ENCODE measurements around the gene INSYN1. TPM values are rescaled to one million over a fixed set of nuclear protein-coding genes. Genes with fewer than 3 reads are reported as not detected.

The INSYN1 gene
- total RNA-seq, 1 donor from 2014 or later, result 4.8 TPM

GRCh38 chr15:73700041-73700842, 52.9 kb downstream of the INSYN1 start:
- no peaks in the 10 kb centered on the region for H3K9me3 Mint-ChIP-seq (ENCODE audit: unreplicated experiment)
- peaks cover 56% of the 10 kb centered on the region for H3K4me1 Mint-ChIP-seq (ENCODE audit: unreplicated experiment)
- H3K36me3 Mint-ChIP-seq (ENCODE audit: low read depth, unreplicated experiment), result peaks cover 33% of the 10 kb centered on the region
- TF ChIP-seq CTCF (IDR thresholded peaks at IDR 0.05; ENCODE audit: unreplicated experiment), result peak; percentile 81
- peak overlapping the region; percentile 65 for H3K4me3 Mint-ChIP-seq (ENCODE audit: unreplicated experiment)
- peak; percentile 66 for DNase-seq (ENCODE audit: low spot score)
- H3K27me3 Mint-ChIP-seq (ENCODE audit: unreplicated experiment), result peaks cover 16% of the 10 kb centered on the region
- H3K27ac Mint-ChIP-seq (ENCODE audit: unreplicated experiment), result peak overlapping the region; percentile 21

- peaks cover 30% of the 10 kb centered on the region for H3K36me3 Mint-ChIP-seq (ENCODE audit: low read depth, unreplicated experiment)
- H3K9me3 Mint-ChIP-seq (ENCODE audit: unreplicated experiment), result no peaks in the 10 kb centered on the region
- DNase-seq (ENCODE audit: low spot score), result no peak
- peak overlapping the region; percentile 65 for H3K4me3 Mint-ChIP-seq (ENCODE audit: unreplicated experiment)
- H3K27ac Mint-ChIP-seq (ENCODE audit: unreplicated experiment), result no peak overlapping the region
- TF ChIP-seq CTCF (IDR thresholded peaks at IDR 0.05; ENCODE audit: unreplicated experiment), result no peak
- peaks cover 62% of the 10 kb centered on the region for H3K4me1 Mint-ChIP-seq (ENCODE audit: unreplicated experiment)
- peaks cover 18% of the 10 kb centered on the region for H3K27me3 Mint-ChIP-seq (ENCODE audit: unreplicated experiment)
Observed at GRCh38 chr15:73699249-73700040, 53.7 kb downstream of the INSYN1 start.

GRCh38 chr15:73697033-73697467, 56.1 kb downstream of the INSYN1 start:
- no peaks in the 10 kb centered on the region for H3K9me3 Mint-ChIP-seq (ENCODE audit: unreplicated experiment)
- TF ChIP-seq CTCF (IDR thresholded peaks at IDR 0.05; ENCODE audit: unreplicated experiment), result no peak
- peaks cover 49% of the 10 kb centered on the region for H3K36me3 Mint-ChIP-seq (ENCODE audit: low read depth, unreplicated experiment)
- DNase-seq (ENCODE audit: low spot score), result peak; percentile 84
- peak overlapping the region; percentile 96 for H3K27ac Mint-ChIP-seq (ENCODE audit: unreplicated experiment)
- H3K27me3 Mint-ChIP-seq (ENCODE audit: unreplicated experiment), result peaks cover 19% of the 10 kb centered on the region
- H3K4me1 Mint-ChIP-seq (ENCODE audit: unreplicated experiment), result peaks cover 80% of the 10 kb centered on the region
- H3K4me3 Mint-ChIP-seq (ENCODE audit: unreplicated experiment), result peak overlapping the region; percentile 59

GRCh38 chr15:73696641-73697001, 56.5 kb downstream of the INSYN1 start:
- peak overlapping the region; percentile 59 for H3K4me3 Mint-ChIP-seq (ENCODE audit: unreplicated experiment)
- no peak for TF ChIP-seq CTCF (IDR thresholded peaks at IDR 0.05; ENCODE audit: unreplicated experiment)
- H3K27ac Mint-ChIP-seq (ENCODE audit: unreplicated experiment), result peak overlapping the region; percentile 96
- peaks cover 19% of the 10 kb centered on the region for H3K27me3 Mint-ChIP-seq (ENCODE audit: unreplicated experiment)
- H3K36me3 Mint-ChIP-seq (ENCODE audit: low read depth, unreplicated experiment), result peaks cover 45% of the 10 kb centered on the region
- DNase-seq (ENCODE audit: low spot score), result no peak
- peaks cover 80% of the 10 kb centered on the region for H3K4me1 Mint-ChIP-seq (ENCODE audit: unreplicated experiment)
- no peaks in the 10 kb centered on the region for H3K9me3 Mint-ChIP-seq (ENCODE audit: unreplicated experiment)
